ENCODE data around the gene RNPS1.

The RNPS1 gene

GRCh38 chr16:2235695-2236336 lies 32.1 kb downstream of the RNPS1 start:
- DNase-seq (ENCODE audit: low read depth): no peak

GRCh38 chr16:2235234-2235651 lies 32.7 kb downstream of the RNPS1 start:
- no peak for DNase-seq (ENCODE audit: low read depth)

- no peak for DNase-seq (ENCODE audit: low read depth)
Observed at GRCh38 chr16:2234813-2235170, 33.1 kb downstream of the RNPS1 start.

GRCh38 chr16:2233872-2234812 lies 33.8 kb downstream of the RNPS1 start:
- DNase-seq (ENCODE audit: low read depth): no peak

- no peak for DNase-seq (ENCODE audit: low read depth)
Observed at GRCh38 chr16:2233046-2233775, 34.7 kb downstream of the RNPS1 start.

- no peak for DNase-seq (ENCODE audit: low read depth)
Observed at GRCh38 chr16:2232094-2232990, 35.6 kb downstream of the RNPS1 start.

GRCh38 chr16:2231016-2231931 lies 36.7 kb downstream of the RNPS1 start:
- peak; percentile 27 for DNase-seq (ENCODE audit: low read depth)

- DNase-seq (ENCODE audit: low read depth): no peak
Observed at GRCh38 chr16:2230376-2230775, 37.5 kb downstream of the RNPS1 start.

GRCh38 chr16:2229632-2230250 lies 38.2 kb downstream of the RNPS1 start:
- no peak for DNase-seq (ENCODE audit: low read depth)

- no peak for DNase-seq (ENCODE audit: low read depth)
Observed at GRCh38 chr16:2229091-2229490, 38.8 kb downstream of the RNPS1 start.

GRCh38 chr16:2228161-2228824 lies 39.6 kb downstream of the RNPS1 start:
- no peak for DNase-seq (ENCODE audit: low read depth)

- DNase-seq (ENCODE audit: low read depth): no peak
Observed at GRCh38 chr16:2226918-2227317, 41.0 kb downstream of the RNPS1 start.

GRCh38 chr16:2226245-2226793 lies 41.6 kb downstream of the RNPS1 start:
- DNase-seq (ENCODE audit: low read depth): no peak

- no peak for DNase-seq (ENCODE audit: low read depth)
Observed at GRCh38 chr16:2223942-2224486, 43.9 kb downstream of the RNPS1 start.

GRCh38 chr16:2223221-2223941 lies 44.5 kb downstream of the RNPS1 start, which contains the start of gene E4F1:
Gene E4F1 (plus strand): TSS chr16:2223591. CDS start chr16:2223614, 23 bp downstream.
- peak; percentile 90 for DNase-seq (ENCODE audit: low read depth)

GRCh38 chr16:2216330-2216729 lies 51.6 kb downstream of the RNPS1 start:
- no peak for DNase-seq (ENCODE audit: low read depth)

- no peak for DNase-seq (ENCODE audit: low read depth)
Observed at GRCh38 chr16:2214719-2214968, 53.3 kb downstream of the RNPS1 start, which contains the start of gene PGP. Gene PGP (minus strand): TSS chr16:2214840. CDS start chr16:2214777, 63 bp downstream.

Data from GM04503 (cell line).